Measurements from ENCODE around the gene LUZP1. TPM values are rescaled to one million over a fixed set of nuclear protein-coding genes. Genes with fewer than 3 reads are reported as not detected.

Gene LUZP1
- total and polyA plus RNA-seq, 2 donors (not counting 3 experiments of a cell fraction or from before 2014, with no cell fraction given) = 26.3 to 82.4 TPM

GRCh38 chr1:23215291-23215690 is 46.6 kb upstream of the LUZP1 start:
- peaks cover 0 to 7% of the 10 kb centered on the region in 2 experiments for H3K27me3 ChIP-seq (ENCODE audit: control insufficient read depth in 2 of 2, insufficient read depth in 2 of 2, low read length in 2 of 2)
- H3K9me1 ChIP-seq (replicated peaks; ENCODE audit: control insufficient read depth, extremely low read depth, insufficient read depth, low read length) = no peaks in the 10 kb centered on the region
- no peaks in the 10 kb centered on the region for H3K79me2 ChIP-seq (ENCODE audit: control insufficient read depth, insufficient read depth, low read length)
- TF ChIP-seq EZH2 (IDR thresholded peaks at IDR 0.05; ENCODE audit: borderline replicate concordance, low read depth, low read length, severe bottlenecking) (no peak), FOS (IDR thresholded peaks at IDR 0.05; ENCODE audit: borderline replicate concordance, insufficient read depth, low read length) (no peak)
- H3K9me3 ChIP-seq (replicated peaks; ENCODE audit: control insufficient read depth, insufficient read depth, low read length) = no peaks in the 10 kb centered on the region
- dilution Hi-C loops (cut with MboI; ENCODE audit: extremely low pct_ligation_motif_present, low sequenced_read_pairs) (no loop called here), intact Hi-C loops (cut with micrococcal nuclease) (no loop called here)
- no peak overlapping the region for H3K9ac ChIP-seq (replicated peaks; ENCODE audit: extremely low read depth, insufficient read depth, low read length)
- no peak overlapping the region for H3K27ac ChIP-seq (ENCODE audit: insufficient read depth, low read depth, low read length)
- no TSS peak for BruUV-seq (replicated peaks)
- DNase-seq (ENCODE audit: low read depth, low spot score) = peak; percentile 25
- peaks cover 13% of the 10 kb centered on the region for H3K4me1 ChIP-seq (ENCODE audit: control insufficient read depth, extremely low read depth, insufficient read depth, low read length)
- FAIRE-seq = no peak
- H2AFZ ChIP-seq (ENCODE audit: low read depth, low read length) = no peak overlapping the region
- no peak overlapping the region for H3K4me3 ChIP-seq (replicated peaks in 1 of 3; ENCODE audit: insufficient read depth in 1 of 3, low read depth in 1 of 3, low read length in 3 of 3)
- no peaks in the 10 kb centered on the region for H3K36me3 ChIP-seq (ENCODE audit: control insufficient read depth in 2 of 2, extremely low read depth in 1 of 2, insufficient read depth in 2 of 2, low read length in 2 of 2)
- POLR2A ChIA-PET = no interaction called here
- CTCF ChIA-PET = interaction anchor here (1.1 to 4.4 kb wide), 8 partner anchors 14 to 325 kb away, joined by 3 to 26 read pairs (median 6); no protein-coding TSS in a partner anchor
- no peaks in the 10 kb centered on the region for H4K20me1 ChIP-seq (replicated peaks; ENCODE audit: control insufficient read depth, extremely low read depth, insufficient read depth, low read length)
- H3K4me2 ChIP-seq (ENCODE audit: insufficient read depth, low read length) = no peak overlapping the region

GRCh38 chr1:23214640-23215039 is 46.0 kb upstream of the LUZP1 start:
- dilution Hi-C loops (cut with MboI; ENCODE audit: extremely low pct_ligation_motif_present, low sequenced_read_pairs) = no loop called here

More at GRCh38 chr1:23214640-23215039, 46.0 kb upstream of the LUZP1 start:
- H3K9ac ChIP-seq (replicated peaks; ENCODE audit: extremely low read depth, insufficient read depth, low read length) = no peak overlapping the region
- peaks cover 0 to 7% of the 10 kb centered on the region in 2 experiments for H3K27me3 ChIP-seq (ENCODE audit: control insufficient read depth in 2 of 2, insufficient read depth in 2 of 2, low read length in 2 of 2)
- H3K9me3 ChIP-seq (replicated peaks; ENCODE audit: control insufficient read depth, insufficient read depth, low read length) = no peaks in the 10 kb centered on the region
- TF ChIP-seq POLR2A (IDR thresholded peaks at IDR 0.05; ENCODE audit: low read depth, low read length) (no peak), POLR2AphosphoS5 (IDR thresholded peaks at IDR 0.05; ENCODE audit: insufficient read depth, low read depth, low read length) (no peak), MYC (IDR thresholded peaks at IDR 0.05; ENCODE audit: low read depth, low read length) (no peak)
- H4K20me1 ChIP-seq (replicated peaks; ENCODE audit: control insufficient read depth, extremely low read depth, insufficient read depth, low read length) = no peaks in the 10 kb centered on the region
- peaks cover 14% of the 10 kb centered on the region for H3K4me1 ChIP-seq (ENCODE audit: control insufficient read depth, extremely low read depth, insufficient read depth, low read length)
- DNase-seq (ENCODE audit: low read depth, low spot score) = no peak
- FAIRE-seq = no peak
- no peak overlapping the region for H3K4me2 ChIP-seq (ENCODE audit: insufficient read depth, low read length)
- H2AFZ ChIP-seq (ENCODE audit: low read depth, low read length) = no peak overlapping the region
- POLR2A ChIA-PET = no interaction called here
- no peaks in the 10 kb centered on the region for H3K36me3 ChIP-seq (ENCODE audit: control insufficient read depth in 2 of 2, extremely low read depth in 1 of 2, insufficient read depth in 2 of 2, low read length in 2 of 2)
- H3K79me2 ChIP-seq (ENCODE audit: control insufficient read depth, insufficient read depth, low read length) = no peaks in the 10 kb centered on the region
- CTCF ChIA-PET = interaction anchor here (1.4 to 4.4 kb wide), 4 partner anchors 10 to 30 kb away, joined by 3 to 26 read pairs (median 4); no protein-coding TSS in a partner anchor
- intact Hi-C loops (cut with micrococcal nuclease) = no loop called here
- no peak overlapping the region for H3K4me3 ChIP-seq (replicated peaks in 1 of 3; ENCODE audit: insufficient read depth in 1 of 3, low read depth in 1 of 3, low read length in 3 of 3)
- no peaks in the 10 kb centered on the region for H3K9me1 ChIP-seq (replicated peaks; ENCODE audit: control insufficient read depth, extremely low read depth, insufficient read depth, low read length)
- BruUV-seq (replicated peaks) = no TSS peak
- H3K27ac ChIP-seq (ENCODE audit: insufficient read depth, low read depth, low read length) = no peak overlapping the region
